Rectal smooth muscle tissue (tissue), 1 donor: Measurements from ENCODE around the gene KDM8.
"Not testable (repeated sequence)": the region's sequence is repeated elsewhere in the genome, so short reads cannot be mapped to it uniquely, and the experiment has no call there.

Experiments
- H3K27ac ChIP-seq: one replicate; pipeline ENCODE4 v1.7.0; 2013; ENCODE audit warnings: low read depth, low read length, inconsistent platforms
- H3K27me3 ChIP-seq: one replicate; pipeline ENCODE4 v1.7.0; 2013; ENCODE audit warnings: low read length; ENCODE audit not compliant: control insufficient read depth, insufficient read depth
- H3K36me3 ChIP-seq: one replicate; pipeline ENCODE4 v1.7.0; 2013; ENCODE audit warnings: low read length; ENCODE audit not compliant: control insufficient read depth, insufficient read depth
- H3K4me1 ChIP-seq: one replicate; pipeline ENCODE4 v1.7.0; 2013; ENCODE audit warnings: low read length; ENCODE audit not compliant: control insufficient read depth, insufficient read depth
- H3K4me3 ChIP-seq: one replicate; pipeline ENCODE4 v1.7.0; 2013; ENCODE audit warnings: low read length
- H3K9ac ChIP-seq: one replicate; pipeline ENCODE4 v1.7.0; 2013; ENCODE audit warnings: low read length

KDM8 gene

DNA sequence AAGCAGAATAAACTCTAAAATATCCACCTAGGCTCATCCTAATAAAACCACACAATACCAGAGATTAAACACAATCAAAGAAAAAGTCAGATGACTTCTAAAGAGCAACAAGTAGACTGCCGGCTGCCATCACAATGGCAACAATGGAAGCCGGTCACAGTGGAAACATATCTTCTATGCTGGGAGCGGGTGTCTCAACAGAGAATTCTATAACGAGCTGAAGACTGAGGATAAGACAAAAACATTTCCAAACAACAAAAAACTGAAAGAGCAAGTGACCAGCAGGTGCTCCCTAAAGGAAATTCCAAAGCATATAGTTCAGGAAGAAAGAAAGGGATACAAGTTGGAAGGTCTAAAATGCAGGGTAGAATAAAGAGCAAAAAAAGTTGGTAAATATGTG is 56.4 kb downstream of the KDM8 start:
- H3K9ac ChIP-seq, result no peak overlapping the region
- peaks cover 8% of the 10 kb centered on the region for H3K36me3 ChIP-seq
- H3K27me3 ChIP-seq, result no peaks in the 10 kb centered on the region
- H3K4me1 ChIP-seq, result peaks cover 9% of the 10 kb centered on the region
- no peak overlapping the region for H3K4me3 ChIP-seq
- H3K27ac ChIP-seq, result no peak overlapping the region

DNA sequence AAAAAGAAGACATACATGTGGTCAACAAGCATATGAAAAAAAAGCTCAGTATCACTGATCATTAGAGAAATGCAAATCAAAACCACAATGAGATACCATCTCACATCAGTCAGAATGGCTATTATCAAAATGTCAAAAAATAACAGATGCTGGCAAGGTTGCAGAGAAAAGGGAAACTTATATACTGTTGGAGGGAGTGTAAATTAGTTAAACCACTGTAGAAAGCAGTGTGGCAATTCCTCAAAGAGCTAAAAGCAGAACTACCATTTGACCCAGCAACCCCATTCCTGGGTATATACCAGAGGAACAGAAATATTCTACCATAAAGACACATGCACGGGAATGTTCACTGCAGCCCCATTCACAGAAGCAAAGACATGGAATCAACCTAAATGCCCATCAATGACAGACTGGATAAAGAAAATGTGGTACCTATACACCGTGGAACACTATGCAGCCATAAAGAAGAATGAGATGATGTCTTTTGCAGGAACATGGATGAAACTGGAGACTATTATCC is 59.6 kb downstream of the KDM8 start:
- H3K4me1 ChIP-seq, H3K9ac ChIP-seq, H3K27me3 ChIP-seq, H3K4me3 ChIP-seq, H3K36me3 ChIP-seq, H3K27ac ChIP-seq: not testable (repeated sequence)

GRCh38 chr16:27264151-27264550 is 60.8 kb downstream of the KDM8 start:
- Histone ChIP-seq H3K27ac (no peak overlapping the region), H3K4me1 (no peaks in the 10 kb centered on the region), H3K9ac (no peak overlapping the region)

DNA sequence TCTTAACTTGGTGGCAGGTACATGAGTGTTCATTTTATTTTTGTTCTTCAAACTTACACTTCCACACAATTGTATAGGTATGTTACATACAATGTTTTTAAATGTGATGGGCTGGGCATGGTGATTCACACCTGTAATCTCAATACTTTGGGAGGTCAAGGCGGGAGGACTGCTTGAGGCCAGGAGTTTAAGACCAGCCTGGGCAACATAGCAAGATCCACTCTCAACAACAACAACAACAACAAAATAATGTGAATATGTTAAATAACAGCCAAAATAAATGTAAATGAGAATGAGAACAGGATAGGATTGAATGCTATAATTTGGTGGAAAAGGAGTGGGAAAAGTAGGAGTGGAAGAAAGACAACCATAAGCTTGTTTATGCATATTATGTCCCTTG is 62.7 kb downstream of the KDM8 start:
- no peak overlapping the region for H3K4me3 ChIP-seq
- no peak overlapping the region for H3K27ac ChIP-seq
- H3K27me3 ChIP-seq, result no peaks in the 10 kb centered on the region
- H3K9ac ChIP-seq, result no peak overlapping the region
- H3K36me3 ChIP-seq, result no peaks in the 10 kb centered on the region
- no peaks in the 10 kb centered on the region for H3K4me1 ChIP-seq

More at GRCh38 chr16:27264151-27264550, 60.8 kb downstream of the KDM8 start:
- H3K36me3 ChIP-seq, result no peaks in the 10 kb centered on the region
- H3K27me3 ChIP-seq, result no peaks in the 10 kb centered on the region
- no peak overlapping the region for H3K4me3 ChIP-seq

DNA sequence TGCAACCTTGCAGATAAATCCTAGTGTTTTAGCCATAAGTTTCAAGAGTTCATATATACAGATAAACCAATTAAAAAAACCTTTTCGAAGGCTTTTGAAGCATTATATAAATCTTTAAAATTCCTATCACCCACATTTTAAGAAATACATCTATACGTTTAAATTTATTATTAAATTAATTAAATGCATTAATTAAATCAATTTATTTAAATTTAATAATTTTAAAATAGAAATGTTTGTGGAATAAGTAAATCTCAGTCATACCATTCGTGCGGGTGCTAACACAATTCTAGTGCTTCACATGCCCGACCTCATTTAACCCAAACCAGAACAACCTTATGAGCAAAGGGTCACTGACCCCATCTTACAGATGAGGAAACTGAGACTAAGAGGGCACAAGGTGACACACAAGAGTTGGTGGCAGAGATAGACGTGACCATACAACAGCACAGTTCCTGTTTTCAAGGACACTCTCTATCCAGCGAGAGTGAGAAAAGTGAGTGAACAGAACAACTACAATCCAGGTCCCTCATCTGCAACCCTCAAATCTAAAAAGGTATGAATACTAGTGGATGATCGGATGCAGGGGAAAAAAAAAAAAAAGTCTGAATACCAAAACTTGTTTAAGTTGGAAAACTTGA is 63.8 kb downstream of the KDM8 start:
- Histone ChIP-seq H3K27ac (no peak overlapping the region), H3K9ac (no peak overlapping the region)

GRCh38 chr16:27268376-27269299 is 65.3 kb downstream of the KDM8 start, which contains the start of gene NSMCE1:
TSS of gene NSMCE1 (minus strand) at chr16:27268772. CDS start at chr16:27257570, 11,202 bp downstream.
- Histone ChIP-seq H3K27me3 (no peaks in the 10 kb centered on the region), H3K27ac (peak within 1 kb of the TSS; percentile 76), H3K36me3 (no peaks in the 10 kb centered on the region), H3K9ac (peak within 1 kb of the TSS; percentile 59), H3K4me3 (peak within 1 kb of the TSS; percentile 81), H3K4me1 (no peaks in the 10 kb centered on the region)

More for the DNA sequence above, 63.8 kb downstream of the KDM8 start:
- Histone ChIP-seq H3K4me1 (no peaks in the 10 kb centered on the region), H3K27me3 (no peaks in the 10 kb centered on the region), H3K36me3 (no peaks in the 10 kb centered on the region), H3K4me3 (no peak overlapping the region)

GRCh38 chr16:27269300-27270150 is 66.2 kb downstream of the KDM8 start:
- Histone ChIP-seq H3K36me3 (no peaks in the 10 kb centered on the region), H3K9ac (no peak overlapping the region), H3K4me1 (no peaks in the 10 kb centered on the region), H3K27me3 (no peaks in the 10 kb centered on the region), H3K4me3 (peak overlapping the region; percentile 81), H3K27ac (no peak overlapping the region)

GRCh38 chr16:27270349-27270748 is 67.0 kb downstream of the KDM8 start:
- H3K27me3 ChIP-seq, result no peaks in the 10 kb centered on the region
- no peaks in the 10 kb centered on the region for H3K36me3 ChIP-seq
- H3K9ac ChIP-seq, result no peak overlapping the region
- no peak overlapping the region for H3K4me3 ChIP-seq
- no peaks in the 10 kb centered on the region for H3K4me1 ChIP-seq
- H3K27ac ChIP-seq, result no peak overlapping the region
